Measurements from ENCODE around the gene TCFL5.
A peak's percentile ranks its signal among the peaks of the same experiment; 100 is the strongest.

- TF ChIP-seq POLR2AphosphoS5 (IDR thresholded peaks at IDR 0.05) (peak in 1 of 3 donors; percentile 62), CTCF (IDR thresholded peaks at IDR 0.05 in 8 of 11, conservative IDR thresholded peaks at IDR 0.05 in 3 of 11) (no peak), POLR2A (IDR thresholded peaks at IDR 0.05) (no peak)
Measured at GRCh38 chr20:62897666-62898065, 36.0 kb upstream of the TCFL5 start.

Measured in spleen (tissue), 7 donors.